Posterior cingulate gyrus (tissue), 11 donors: Measurements from ENCODE around the gene DCLK1.
A peak's percentile ranks its signal among the peaks of the same experiment; 100 is the strongest.

ENCODE experiments used
- DNase-seq, 10 donors: peaks; one replicate each; pipeline versions ENCODE4 v3.0.0 to v3.0.0-alpha.2; 2020 to 2021; ENCODE audit warnings: mixed read lengths in 3 of 10
- intact Hi-C: fragments of 100-400 bp; cut with DNase I; formaldehyde crosslinking; loops from one replicate; pipeline ENCODE4 v1.15.1; 2023

Gene DCLK1

DNA sequence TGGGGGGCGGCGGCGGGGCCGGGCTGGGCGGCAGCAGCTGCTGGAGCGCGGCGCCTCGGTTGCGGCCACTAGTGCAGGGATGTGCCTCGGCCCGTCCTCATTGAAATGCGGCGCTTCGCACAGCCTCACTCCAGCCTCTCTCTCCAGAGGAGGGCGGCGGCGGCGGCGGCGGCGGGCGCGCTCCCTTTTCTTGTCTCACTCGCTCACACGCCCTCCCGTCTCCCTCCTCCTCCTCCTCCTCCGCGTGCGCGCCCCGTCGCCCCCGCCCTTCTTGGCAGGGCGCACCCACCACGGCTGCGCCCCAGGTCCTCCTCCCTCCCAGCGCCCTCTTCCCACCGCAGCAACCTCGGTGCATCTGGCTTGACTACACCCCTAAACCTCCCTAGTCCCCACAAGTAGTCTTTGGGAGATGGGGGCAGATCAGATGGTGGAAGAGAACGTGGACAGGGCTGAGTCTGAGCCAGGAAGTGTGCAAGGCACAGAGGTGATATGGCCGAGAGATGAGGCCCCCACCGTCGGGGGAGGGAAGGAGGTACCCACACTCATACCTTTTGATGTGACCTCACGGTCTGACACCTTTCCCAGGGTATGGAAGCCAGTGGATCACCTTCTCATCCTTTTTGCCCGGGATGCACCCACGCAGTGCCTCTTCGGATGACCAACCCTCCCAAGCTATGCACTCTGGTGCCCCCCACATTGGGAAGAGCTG, at the start of gene DCLK1:
DCLK1 (minus strand) TSS at position 161 of the 709 bp plus-strand sequence.
- peak; percentile 25 to 96 (median 70) for DNase-seq
- intact Hi-C loops: no loop called here

DNA sequence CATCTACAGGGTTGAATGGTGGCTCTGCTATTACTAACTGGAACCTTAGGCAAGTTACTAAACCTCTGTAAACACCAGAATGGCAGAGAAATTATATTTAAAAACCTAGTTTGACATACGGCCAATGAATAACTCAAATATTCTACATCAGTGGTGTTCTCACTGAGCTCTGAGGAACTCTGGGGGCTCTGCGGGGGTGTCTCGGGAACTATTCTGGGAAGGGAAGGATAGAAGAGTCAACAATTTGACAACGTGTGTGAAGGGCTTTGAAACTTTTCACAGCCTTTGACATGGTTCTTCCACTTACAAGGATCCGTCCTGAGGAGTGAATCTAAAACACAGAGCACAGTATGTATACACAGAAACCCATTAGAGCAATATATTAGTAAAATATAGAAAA, 44.4 kb upstream of the DCLK1 start:
- intact Hi-C loops: no loop called here
- no peak for DNase-seq

DNA sequence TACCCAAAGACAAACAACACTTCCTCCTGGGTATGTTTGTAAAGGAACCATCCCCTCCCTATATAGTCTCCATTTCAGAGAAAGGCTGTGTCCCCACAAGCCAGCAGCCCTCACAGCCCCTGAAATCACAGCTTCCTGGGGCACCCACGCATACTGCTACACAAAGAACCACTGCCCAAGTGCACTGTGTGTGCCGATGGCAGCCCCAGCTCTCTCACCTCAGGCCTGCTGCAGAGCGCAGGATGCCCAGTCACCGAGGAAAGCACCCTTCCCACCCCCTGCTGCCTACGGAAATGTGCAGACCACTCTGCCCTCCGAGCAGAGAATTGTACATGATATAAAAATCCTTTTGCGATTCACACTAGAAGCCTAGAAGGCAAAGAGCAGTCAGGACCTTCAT, 43.7 kb upstream of the DCLK1 start:
- DNase-seq: peak in 1 of 10 donors; percentile 52
- intact Hi-C loops: no loop called here

DNA sequence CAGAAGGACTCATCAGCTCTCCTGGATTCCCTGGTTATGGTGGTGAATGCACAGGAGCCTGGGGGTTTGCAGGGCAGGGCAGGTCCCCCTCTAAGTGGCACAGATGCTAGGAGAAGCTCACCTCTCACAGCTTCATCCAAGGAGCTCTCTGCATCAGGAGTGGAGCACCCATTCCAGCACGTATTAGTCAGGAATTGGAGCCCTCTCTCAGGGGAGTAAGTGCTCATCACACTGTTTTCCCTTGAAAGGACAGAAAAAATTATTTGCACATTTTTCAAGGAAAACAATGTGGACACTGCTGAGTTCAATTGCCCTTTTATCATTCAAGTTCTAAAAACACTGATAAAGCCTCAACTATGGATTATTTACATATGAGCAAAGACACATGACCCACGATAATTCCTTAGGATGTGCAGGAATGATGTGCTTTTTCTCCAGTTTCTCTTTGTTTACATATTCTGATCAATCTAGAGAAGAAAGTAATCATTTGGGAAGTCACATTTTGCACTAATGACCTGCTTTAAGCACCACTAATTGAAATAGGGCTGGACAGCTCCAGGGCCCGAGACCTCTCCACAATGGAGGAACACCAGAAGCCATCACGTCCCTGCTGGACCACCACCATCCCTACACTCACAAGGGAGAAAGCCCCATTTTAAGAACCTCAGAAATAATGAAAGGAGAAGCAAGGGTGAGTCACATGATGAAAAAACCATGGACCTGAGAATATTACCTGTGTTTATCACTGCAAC, 42.6 kb upstream of the DCLK1 start:
- intact Hi-C loops: no loop called here
- no peak for DNase-seq

DNA sequence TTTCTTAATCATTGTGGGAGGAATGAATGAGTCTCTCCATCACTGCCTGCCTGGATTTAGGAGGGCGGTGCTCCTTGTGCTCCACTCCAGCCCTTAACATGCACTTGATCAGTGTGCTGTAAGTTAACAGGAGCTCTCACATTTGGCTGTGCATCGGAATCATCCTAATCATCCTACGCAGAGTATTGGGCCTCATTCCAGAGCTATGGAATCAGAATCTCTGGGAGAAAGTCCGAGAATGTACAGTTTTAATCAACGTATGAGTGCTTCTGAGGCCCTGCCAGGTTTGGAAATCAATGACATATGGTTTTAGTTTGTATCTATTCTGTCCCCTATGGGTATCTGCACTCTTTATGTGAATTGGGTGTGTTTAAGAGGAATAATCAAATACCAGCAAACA, 34.9 kb upstream of the DCLK1 start:
- no peak for DNase-seq
- intact Hi-C loops: no loop called here

DNA sequence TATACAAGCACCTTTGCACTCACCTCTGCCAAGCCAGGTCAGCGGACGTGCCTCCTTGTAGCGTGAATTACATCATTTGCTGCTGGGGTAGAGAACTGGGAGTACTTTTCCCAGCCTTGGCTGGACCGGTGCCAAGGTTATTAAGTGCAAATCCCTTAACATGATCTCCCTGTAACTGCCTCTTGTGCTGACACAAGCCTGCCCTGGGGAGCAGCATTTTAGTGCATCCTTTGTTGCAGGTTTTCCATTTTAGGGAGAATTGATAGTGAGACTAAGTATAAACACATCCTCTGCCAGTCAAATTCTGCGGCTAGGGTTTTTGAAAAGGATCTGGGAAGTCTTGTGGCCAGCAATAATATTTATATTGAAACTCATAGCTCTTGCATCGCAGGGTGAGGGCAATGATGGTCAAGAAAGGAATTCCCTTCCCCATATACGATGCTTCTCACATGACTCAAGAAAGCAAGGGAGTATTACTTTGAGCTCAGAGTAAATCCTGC, 32.7 kb upstream of the DCLK1 start:
- DNase-seq: peak in 3 of 10 donors; percentile 54 to 67 (median 55)

DNA sequence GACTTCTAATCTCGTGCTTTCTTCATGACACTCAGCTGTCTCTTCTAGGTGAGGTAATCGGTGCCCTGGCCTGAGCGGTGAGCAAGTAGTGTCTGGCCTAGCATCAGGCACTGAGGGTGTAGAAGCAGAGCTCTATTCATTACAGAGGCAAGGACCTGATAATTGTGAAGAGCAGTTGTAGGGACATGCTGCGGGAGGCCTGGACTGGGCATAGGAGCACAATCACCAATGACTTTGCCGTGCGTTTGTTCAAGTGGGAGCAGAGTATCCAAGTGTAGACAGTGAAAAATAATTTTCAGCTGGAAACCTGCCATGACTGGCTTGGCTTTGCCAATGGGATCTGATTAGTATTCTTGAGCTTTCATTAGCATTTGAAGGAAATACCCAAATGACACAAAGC, 32.1 kb upstream of the DCLK1 start:
- no peak for DNase-seq
- intact Hi-C loops: no loop called here

More for the DNA sequence above, 32.7 kb upstream of the DCLK1 start:
- intact Hi-C loops: no loop called here

DNA sequence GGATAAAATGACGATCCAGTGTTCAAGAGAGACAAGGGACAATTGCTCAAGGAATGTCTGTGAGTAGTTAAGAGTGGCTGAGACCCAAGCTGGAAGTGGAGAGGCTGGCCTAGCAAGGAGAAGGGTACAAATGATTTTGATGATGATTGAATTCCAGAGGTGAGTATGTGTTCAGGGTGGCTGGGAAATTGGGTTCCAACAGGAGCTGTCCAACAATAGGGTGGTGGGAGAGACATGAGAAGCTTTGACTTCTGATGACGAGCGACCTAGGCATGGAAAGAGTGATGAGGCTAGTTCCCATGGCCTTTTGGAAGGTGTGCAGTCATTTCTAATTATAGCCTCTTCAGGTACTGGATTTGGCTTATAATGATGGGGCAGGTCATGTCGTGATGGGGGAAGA, 29.1 kb upstream of the DCLK1 start:
- DNase-seq: no peak
- intact Hi-C loops: no loop called here

DNA sequence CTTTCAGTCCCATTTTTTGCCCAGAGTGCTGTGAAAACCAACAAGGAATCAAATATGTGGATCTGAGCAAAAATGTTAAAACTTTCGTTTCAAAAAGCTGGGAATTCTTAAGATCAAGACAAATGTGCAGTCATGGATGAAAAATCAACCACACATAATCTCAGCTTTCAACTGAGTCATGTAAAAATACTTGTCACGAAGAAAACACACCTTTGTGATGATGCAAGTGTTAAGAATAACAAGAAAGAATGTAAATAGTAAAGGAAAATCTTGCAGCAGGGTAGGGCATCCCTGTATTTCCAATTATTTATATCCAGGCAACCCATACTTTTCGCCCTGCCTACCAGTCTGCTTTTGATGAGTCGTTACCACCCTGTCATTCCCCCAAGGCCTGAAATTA, 27.4 kb upstream of the DCLK1 start:
- no peak for DNase-seq
- intact Hi-C loops: no loop called here

DNA sequence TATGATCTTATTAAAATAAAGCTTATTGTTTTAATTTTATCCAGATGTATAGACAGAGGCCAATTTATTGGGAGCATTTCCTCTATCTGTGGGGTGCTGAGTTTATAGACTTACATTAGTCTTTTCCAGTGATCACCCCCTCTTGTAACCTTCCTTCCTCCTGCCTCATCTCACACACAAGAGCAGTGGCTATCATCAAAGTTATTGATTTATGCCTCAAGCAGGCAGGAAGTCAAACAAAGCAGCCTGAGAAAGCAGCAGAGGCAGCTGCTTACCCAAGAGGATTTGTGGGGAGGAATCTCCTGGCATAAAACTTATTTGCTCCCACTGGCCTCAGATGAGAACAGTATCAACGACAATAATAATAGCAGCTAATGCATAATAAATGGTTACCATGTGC, 26.3 kb upstream of the DCLK1 start:
- intact Hi-C loops: no loop called here
- DNase-seq: no peak

DNA sequence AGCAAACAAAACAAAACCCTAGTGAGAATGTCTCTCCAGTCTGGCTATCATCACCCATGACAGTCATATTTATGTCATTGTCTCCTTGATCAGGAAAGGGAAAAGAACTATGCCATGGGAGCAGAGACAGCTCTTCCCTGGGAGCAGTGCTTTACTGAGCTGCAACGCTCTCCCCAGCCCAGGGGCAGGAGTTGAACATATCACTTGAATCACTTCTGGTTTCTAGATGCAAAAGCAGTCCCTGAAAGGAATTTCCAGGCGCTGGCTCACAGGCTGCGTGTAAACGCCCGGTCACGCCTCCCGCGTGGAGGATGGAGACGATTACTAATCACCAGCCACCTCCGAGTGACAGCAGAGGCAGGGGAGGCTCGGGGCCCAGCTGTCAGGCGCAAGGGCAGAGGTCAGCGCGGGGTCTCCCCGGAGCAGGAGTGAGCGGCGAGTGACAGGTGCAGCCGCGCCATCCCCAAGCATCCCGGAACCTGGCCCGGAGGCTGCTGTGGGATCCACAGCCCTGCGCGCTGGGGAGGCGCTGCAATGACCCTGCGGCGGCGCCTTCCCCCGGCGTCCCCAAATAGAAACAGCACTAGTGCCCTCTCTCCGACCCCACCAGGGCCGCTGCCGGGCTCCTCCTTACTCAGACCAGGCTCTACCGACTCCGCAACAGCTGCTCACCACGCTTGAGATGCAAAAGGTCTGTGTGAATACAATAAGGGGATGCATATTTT, 23.5 kb upstream of the DCLK1 start:
- intact Hi-C loops: no loop called here
- peak in 6 of 10 donors; percentile 16 to 90 (median 68) for DNase-seq

DNA sequence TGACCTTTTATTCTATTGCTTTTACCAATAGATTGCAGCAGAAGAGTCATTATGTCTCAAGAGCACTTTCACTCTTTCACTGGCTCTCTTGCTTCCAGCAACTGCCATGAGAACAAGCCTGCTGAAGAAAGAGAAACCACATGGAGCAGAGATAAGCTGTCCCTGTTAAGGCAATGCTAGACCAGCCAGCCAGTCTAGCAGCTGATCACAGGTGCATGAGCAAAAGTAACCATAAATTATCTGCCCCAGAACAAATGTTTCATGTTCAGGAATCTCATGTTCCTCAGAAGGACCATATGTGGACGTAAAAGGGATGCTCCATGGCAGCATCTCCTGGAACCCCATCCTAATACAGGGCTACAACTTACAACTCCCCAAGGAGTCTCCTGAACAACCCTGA, 20.4 kb upstream of the DCLK1 start:
- intact Hi-C loops: no loop called here
- DNase-seq: no peak

DNA sequence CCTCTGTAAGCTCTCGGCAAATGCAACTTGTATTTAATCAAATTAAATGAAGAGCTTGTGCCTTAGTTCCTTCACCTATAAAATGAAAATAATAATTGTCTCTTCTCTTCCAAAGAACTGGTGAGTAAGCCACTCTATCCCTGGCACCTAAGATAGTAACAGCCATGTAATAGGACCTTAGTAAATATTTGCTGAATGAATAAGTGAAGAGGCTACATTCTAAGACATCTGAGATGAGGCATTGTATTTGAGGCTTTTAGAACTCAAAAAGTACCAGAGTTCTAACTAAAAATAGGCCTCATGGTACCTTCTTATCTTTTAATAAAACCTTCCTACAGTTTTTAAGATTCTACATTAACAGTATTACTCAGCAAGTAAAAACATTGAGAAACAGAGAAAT, 17.3 kb upstream of the DCLK1 start:
- DNase-seq: no peak
- intact Hi-C loops: no loop called here

DNA sequence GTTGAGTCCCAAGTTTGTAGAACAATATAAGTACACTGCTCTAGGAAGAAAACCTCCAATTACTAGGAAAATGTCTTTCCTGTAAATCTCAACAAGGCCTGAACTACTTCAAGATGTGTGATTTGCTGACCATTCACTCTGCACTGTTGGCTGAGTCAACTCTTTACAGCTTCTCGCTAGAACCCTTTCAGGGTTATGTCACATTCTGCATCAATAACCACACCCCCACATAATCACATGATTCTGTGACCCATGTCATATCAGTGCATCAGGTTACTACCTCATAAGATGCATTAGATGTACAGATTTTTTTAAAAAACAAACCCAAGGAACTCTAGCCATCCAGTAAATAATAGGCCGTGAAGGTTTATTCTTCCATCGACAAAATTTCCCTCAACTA, 16.1 kb upstream of the DCLK1 start:
- intact Hi-C loops: no loop called here

DNA sequence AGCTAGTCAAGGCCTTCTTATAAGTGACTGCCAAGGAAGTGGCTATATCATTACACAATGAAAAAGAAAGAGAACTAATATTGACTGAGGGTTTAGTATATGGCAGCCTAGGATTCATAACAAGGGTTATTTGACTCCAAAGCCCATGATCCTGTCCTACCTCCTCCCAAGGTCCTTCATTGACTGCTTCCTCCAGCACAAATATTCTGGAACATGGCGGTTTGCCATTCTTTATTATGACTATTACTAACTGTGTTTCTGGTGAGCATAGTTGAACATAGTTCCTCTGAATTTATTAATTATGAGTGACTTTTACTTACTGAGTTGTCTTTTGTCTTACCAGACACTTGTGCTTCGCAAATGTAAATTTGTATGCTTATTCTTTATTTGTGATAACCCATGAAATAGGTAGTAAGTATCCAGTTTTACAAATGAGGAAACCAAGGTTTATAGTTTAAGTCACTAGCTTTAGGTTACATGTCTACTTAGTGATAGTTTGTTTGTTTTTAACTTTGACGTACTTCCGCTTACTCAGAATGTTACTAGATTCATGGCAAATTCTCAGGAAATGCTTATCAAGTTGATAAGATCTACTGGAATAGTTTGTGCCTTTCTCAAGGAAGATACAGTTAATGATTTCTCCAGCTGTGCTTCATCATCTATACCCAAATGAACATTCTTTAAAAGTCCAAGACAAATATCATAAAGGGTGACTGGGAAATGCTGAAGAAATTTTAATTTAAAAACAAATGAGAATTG, 15.5 kb upstream of the DCLK1 start:
- DNase-seq: no peak

More for the DNA sequence above, 16.1 kb upstream of the DCLK1 start:
- DNase-seq: no peak

DNA sequence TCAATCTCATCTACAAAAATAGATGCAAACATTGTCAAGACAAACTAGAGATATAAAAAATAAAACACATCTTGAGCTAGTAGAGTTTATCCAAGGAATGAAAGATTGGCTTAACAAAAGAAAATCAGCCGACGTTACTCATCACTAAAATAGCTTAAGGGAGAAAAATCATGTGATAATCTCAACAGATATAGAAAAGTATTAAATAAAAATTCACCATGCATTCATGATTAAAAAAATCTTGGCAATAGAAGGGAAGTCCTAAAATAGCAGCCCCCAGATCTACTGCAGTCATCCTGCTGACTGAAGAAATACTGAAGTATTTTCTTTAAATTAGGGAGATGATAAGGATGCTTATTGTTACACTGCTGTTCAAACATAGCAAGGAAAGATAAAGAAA, 12.6 kb upstream of the DCLK1 start:
- no peak for DNase-seq
- intact Hi-C loops: no loop called here

More for the DNA sequence above, 15.5 kb upstream of the DCLK1 start:
- intact Hi-C loops: no loop called here

DNA sequence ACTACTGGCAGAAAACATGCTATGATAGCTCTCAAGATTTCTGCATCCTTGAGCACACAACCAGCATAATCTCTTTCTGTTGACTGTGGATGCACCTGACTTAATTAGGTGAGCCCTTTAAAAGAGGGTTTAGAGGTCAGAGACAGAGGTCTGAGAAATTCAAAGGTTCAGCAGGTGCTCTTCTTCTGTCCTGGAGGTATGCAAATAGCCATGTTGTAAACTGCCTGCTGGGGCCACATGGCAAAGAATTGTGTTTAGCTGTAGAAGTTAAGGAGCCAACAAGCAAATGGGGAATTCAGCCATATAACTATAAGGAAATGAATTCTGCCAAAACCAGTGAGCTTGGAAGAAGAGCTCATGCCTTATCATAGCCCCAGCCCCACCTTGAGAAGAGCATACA, 11.6 kb upstream of the DCLK1 start:
- intact Hi-C loops: no loop called here
- no peak for DNase-seq

DNA sequence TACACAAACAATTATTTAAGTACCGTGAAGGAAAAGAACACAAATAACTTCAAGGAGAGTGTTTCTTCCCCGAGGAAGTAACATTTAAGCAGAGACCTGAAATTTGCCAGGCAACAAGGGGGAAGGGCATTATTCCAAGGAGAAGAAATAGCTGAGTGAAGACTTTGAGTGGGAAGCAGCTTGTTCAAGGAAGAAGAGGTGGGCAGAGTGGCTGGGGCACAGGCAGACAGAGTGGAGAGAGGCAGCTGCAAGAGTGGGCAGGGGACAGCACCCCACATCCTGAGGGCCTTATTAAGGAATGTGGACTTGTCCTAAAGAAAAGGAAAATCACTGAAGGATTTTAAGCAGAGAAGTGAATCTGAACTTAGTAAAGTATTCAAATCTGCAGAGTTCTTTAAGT, 4.7 kb upstream of the DCLK1 start:
- intact Hi-C loops: no loop called here
- peak in 1 of 10 donors; percentile 78 for DNase-seq

DNA sequence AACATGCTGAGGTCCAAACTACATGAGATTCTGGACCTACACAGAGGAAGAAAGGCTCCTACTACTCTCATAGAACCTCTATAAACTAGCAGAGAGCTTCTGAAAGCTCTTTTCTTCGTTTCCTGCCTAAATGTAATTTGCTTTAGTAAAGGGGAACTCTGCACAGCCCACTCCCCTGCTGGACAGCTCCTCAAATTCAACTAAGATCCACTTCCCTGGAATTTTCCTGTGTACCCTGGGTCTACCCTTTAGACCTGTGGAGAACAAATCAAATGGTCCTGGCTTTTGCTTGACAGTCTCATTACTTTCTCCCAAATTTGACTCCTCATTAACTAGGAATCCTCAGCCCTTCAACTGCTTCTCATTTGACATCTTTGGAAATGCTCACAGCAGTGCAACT, 3.5 kb upstream of the DCLK1 start:
- DNase-seq: no peak
- intact Hi-C loops: no loop called here

DNA sequence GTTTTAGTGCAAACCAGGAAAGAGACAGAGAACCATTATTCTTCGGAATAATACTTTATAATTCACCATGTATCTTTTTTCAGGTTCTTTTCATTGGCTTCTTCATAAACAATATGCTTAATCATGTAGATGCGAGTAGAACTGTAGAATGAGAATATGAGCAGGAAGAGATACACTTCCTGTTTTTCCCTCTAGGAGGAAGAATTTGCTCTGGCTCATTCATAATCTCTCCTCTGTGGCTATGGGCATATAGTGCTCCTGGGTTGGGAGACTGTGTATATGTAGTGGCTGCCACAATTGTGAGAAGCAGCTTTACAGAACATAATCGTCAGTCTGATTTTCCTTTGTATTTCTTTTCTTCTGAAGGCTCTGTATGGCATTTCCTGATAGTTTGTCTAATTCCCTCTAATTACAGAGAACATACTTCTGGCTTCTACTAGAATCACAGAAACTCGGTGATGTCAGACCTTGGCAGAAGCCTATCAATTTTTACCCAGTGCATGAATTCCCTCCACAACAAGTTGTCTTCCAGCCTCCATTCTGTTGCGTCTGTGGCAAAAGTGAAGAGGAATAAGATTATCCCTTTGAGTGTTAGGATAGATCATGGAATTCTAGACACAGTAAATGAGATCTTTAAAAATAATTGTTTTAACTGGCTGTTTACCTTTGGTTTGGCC, 2.9 kb upstream of the DCLK1 start:
- no peak for DNase-seq
- intact Hi-C loops: no loop called here
